Gastrocnemius medialis (tissue), 4 donors: Measurements from ENCODE around the gene WDR81. TPM values are rescaled to one million over a fixed set of nuclear protein-coding genes. Genes with fewer than 3 reads are reported as not detected.
"Not testable (repeated sequence)": the region's sequence is repeated elsewhere in the genome, so short reads cannot be mapped to it uniquely, and the experiment has no call there.

Experiments used
- ATAC-seq, 2 donors: fragments of 150-250 bp; one replicate each; pipeline ENCODE4 v1.9.1; 2016
- DNase-seq, 2 donors: peaks; one replicate each; pipeline ENCODE4 v3.0.0-alpha.2; 2019
- H3K27ac ChIP-seq, 4 donors: fragments of 200-600 bp; sonication (generic); 1 replicate in 1 of 4; 2 replicates in 3 of 4; pipeline ENCODE4 v1.5.1; 2016 to 2018; ENCODE audit warnings: mild to moderate bottlenecking in 2 of 4, moderate library complexity in 1 of 4
- H3K27me3 ChIP-seq, 3 donors: fragments of 200-600 bp; sonication (generic) in 2 of 3; 1 replicate in 1 of 3; 2 replicates in 2 of 3; pipeline versions ENCODE4 v1.5.1 to v1.6.0; 2016 to 2019; ENCODE audit warnings: mild to moderate bottlenecking in 1 of 3, moderate library complexity in 1 of 3
- H3K36me3 ChIP-seq, 2 donors: fragments of 200-600 bp; sonication (generic) in 1 of 2; one replicate each; pipeline ENCODE4 v1.5.1; 2017 to 2018
- H3K4me1 ChIP-seq, 2 donors: fragments of 200-600 bp; sonication (generic) in 1 of 2; one replicate each; pipeline ENCODE4 v1.5.1; 2016 to 2017; ENCODE audit warnings: mild to moderate bottlenecking in 2 of 2
- H3K4me3 ChIP-seq, 4 donors: fragments of 200-600 bp; sonication (generic) in 3 of 4; 1 replicate in 1 of 4; 2 replicates in 3 of 4; pipeline ENCODE4 v1.5.1; 2016 to 2019; ENCODE audit warnings: mild to moderate bottlenecking in 2 of 4
- H3K9me3 ChIP-seq, 3 donors: fragments of 200-600 bp; sonication (generic) in 2 of 3; 1 replicate in 1 of 3; 2 replicates in 2 of 3; pipeline ENCODE4 v1.5.1; 2016 to 2019
- CTCF ChIP-seq, 5 experiments: fragments of 450-650 bp in 3 of 5; fragments of 200-600 bp in 2 of 5; sonication (generic) in 2 of 5; IDR thresholded peaks in 4 of 5; conservative IDR thresholded peaks in 1 of 5; 1 replicate in 4 of 5; 2 replicates in 1 of 5; pipeline ENCODE4 v1.5.1; 2016 to 2019; ENCODE audit warnings: antibody characterized with exemption in 5 of 5, mild to moderate bottlenecking in 3 of 5, moderate library complexity in 3 of 5
- POLR2A ChIP-seq, 2 donors: fragments of 450-650 bp; IDR thresholded peaks; one replicate each; pipeline ENCODE4 v1.6.1; 2017; ENCODE audit warnings: antibody characterized with exemption in 2 of 2, mild to moderate bottlenecking in 2 of 2, moderate library complexity in 2 of 2
- in situ Hi-C, 4 donors: fragments of 200-750 bp; cut with MboI; loops; one replicate each; pipeline versions ENCODE4 v1.15.0 to v1.8.0; 2017; ENCODE audit warnings: low sequenced_read_pairs in 4 of 4
- intact Hi-C: fragments of 100-400 bp; cut with DNase I; formaldehyde crosslinking; loops from one replicate; pipeline ENCODE4 v1.15.1; 2023; ENCODE audit warnings: low total_unique reads
- total RNA-seq, 4 donors: library from RNA; depleted of rRNA; stranded (reverse); fragments of >200 nt; gene quantifications; one replicate each; pipeline versions ENCODE4 v1.1.0 to v1.2.3, GENCODE V29; 2016

The WDR81 gene
- total RNA-seq, 4 donors from 2014 or later = 22.3 to 61.1 (median 42.7) TPM

- in situ Hi-C loops (no loop called here), intact Hi-C loops (loop anchor here (2.0 to 5.0 kb wide), 3 partner anchors 32 to 105 kb away; no protein-coding TSS in a partner anchor)
- H3K36me3 ChIP-seq = no peaks in the 10 kb centered on the region
- no peaks in the 10 kb centered on the region for H3K27me3 ChIP-seq
- no peaks in the 10 kb centered on the region for H3K9me3 ChIP-seq
- H3K4me1 ChIP-seq = peaks cover 38 to 42% of the 10 kb centered on the region in 2 donors
- DNase-seq (peak; percentile 74 to 85), ATAC-seq (peak; percentile 55)
- peak overlapping the region; percentile 65 to 82 (median 74) for H3K4me3 ChIP-seq
- TF ChIP-seq CTCF (IDR thresholded peaks at IDR 0.05 in 4 of 5, conservative IDR thresholded peaks at IDR 0.05 in 1 of 5) (no peak), POLR2A (IDR thresholded peaks at IDR 0.05) (peak; percentile 70 to 72)
- H3K27ac ChIP-seq = peak overlapping the region; percentile 97 to 100 (median 98)
Measured at GRCh38 chr17:1762233-1762900, 37.9 kb downstream of the WDR81 start.

GRCh38 chr17:1762901-1763898 lies 38.7 kb downstream of the WDR81 start:
- Histone ChIP-seq H3K4me1 (peaks cover 39 to 47% of the 10 kb centered on the region in 2 donors), H3K36me3 (no peaks in the 10 kb centered on the region), H3K27me3 (no peaks in the 10 kb centered on the region), H3K27ac (peak overlapping the region; percentile 97 to 100 (median 98)), H3K4me3 (peak overlapping the region; percentile 65 to 82 (median 74)), H3K9me3 (no peaks in the 10 kb centered on the region)
- TF ChIP-seq CTCF (IDR thresholded peaks at IDR 0.05 in 4 of 5, conservative IDR thresholded peaks at IDR 0.05 in 1 of 5) = no peak
- peak; percentile 45 to 50 for TF ChIP-seq POLR2A (IDR thresholded peaks at IDR 0.05)
- DNase-seq (peak; percentile 71 to 74), ATAC-seq (peak; percentile 49 to 51)
- intact Hi-C loops = loop anchor here (1.0 to 5.0 kb wide), 4 partner anchors 20 to 104 kb away; no protein-coding TSS in a partner anchor
- in situ Hi-C loops = no loop called here

- peak; percentile 23 to 42 for ATAC-seq
- intact Hi-C loops = loop anchor here (5.0 kb wide), 1 partner anchor 103 kb away; no protein-coding TSS in a partner anchor
- Histone ChIP-seq H3K36me3 (no peaks in the 10 kb centered on the region), H3K4me3 (peak overlapping the region; percentile 65 to 82 (median 74)), H3K4me1 (peaks cover 40 to 48% of the 10 kb centered on the region in 2 donors), H3K27ac (peak overlapping the region; percentile 97 to 100 (median 98)), H3K27me3 (no peaks in the 10 kb centered on the region), H3K9me3 (no peaks in the 10 kb centered on the region)
- TF ChIP-seq POLR2A (IDR thresholded peaks at IDR 0.05) (peak; percentile 53 to 70), CTCF (IDR thresholded peaks at IDR 0.05 in 4 of 5, conservative IDR thresholded peaks at IDR 0.05 in 1 of 5) (no peak)
- DNase-seq = peak; percentile 83
- in situ Hi-C loops = no loop called here
Measured at GRCh38 chr17:1764284-1764683, 39.8 kb downstream of the WDR81 start.

- ATAC-seq, DNase-seq, H3K27me3 ChIP-seq, H3K9me3 ChIP-seq, H3K36me3 ChIP-seq, in situ Hi-C loops: not testable (repeated sequence)
- intact Hi-C loops = loop anchor here (5.0 kb wide), 1 partner anchor 103 kb away; no protein-coding TSS in a partner anchor
- H3K27ac ChIP-seq = peak overlapping the region; percentile 97 to 100 (median 98)
- H3K4me1 ChIP-seq = peaks cover 44 to 51% of the 10 kb centered on the region in 2 donors
- H3K4me3 ChIP-seq = peak overlapping the region in 3 of 4 donors; percentile 71 to 82 (median 77)
Measured at GRCh38 chr17:1764705-1765104, 40.2 kb downstream of the WDR81 start.
